Activated T-cell treated with anti-CD3 and anti-CD28 coated beads, Interleukin-2, amount 50 U/mL, for 48 hours (primary cell): ENCODE results near the gene NT5C3B.

Experiments used
- DNase-seq, 2 experiments: peaks; one replicate each; pipeline ENCODE4 v3.0.0-alpha.2; 2020

The NT5C3B gene

DNA sequence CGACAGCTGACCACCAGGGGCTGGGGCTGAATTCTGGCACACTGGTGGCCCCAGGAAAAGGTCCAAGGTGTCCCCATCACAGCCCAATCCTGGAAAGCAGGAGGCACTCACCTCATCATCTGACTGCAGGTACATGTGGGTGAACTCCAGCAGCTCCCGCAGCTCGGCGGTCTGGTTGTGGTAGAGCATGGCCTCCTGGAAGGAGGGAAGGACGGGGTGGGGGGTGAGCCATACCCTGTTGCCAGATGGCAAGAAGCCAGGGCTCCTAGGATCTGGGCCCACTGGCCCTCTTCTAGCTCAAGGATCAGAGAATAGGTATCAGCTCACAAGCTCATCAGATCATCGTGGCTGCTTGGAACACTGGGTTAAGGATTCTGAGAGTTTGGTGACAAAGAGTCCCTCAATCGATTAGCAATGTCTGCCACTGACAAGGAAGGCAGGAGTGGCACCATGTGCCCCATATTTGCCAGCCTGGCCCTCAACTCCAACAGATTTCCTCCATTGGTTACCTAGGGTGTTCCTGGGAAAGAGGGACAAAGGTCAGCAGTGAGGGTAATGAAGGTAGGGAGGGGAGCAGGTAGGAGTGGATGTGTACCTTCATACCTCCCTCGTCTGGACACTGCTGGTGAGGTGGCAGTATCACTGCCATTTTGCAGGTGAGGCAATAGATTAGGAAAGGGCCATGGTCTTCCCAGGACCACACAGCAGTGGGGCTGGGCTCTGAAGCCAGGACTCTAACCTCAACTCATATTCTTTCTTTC lies 29.2 kb downstream of the NT5C3B start:
- DNase-seq: no peak

DNA sequence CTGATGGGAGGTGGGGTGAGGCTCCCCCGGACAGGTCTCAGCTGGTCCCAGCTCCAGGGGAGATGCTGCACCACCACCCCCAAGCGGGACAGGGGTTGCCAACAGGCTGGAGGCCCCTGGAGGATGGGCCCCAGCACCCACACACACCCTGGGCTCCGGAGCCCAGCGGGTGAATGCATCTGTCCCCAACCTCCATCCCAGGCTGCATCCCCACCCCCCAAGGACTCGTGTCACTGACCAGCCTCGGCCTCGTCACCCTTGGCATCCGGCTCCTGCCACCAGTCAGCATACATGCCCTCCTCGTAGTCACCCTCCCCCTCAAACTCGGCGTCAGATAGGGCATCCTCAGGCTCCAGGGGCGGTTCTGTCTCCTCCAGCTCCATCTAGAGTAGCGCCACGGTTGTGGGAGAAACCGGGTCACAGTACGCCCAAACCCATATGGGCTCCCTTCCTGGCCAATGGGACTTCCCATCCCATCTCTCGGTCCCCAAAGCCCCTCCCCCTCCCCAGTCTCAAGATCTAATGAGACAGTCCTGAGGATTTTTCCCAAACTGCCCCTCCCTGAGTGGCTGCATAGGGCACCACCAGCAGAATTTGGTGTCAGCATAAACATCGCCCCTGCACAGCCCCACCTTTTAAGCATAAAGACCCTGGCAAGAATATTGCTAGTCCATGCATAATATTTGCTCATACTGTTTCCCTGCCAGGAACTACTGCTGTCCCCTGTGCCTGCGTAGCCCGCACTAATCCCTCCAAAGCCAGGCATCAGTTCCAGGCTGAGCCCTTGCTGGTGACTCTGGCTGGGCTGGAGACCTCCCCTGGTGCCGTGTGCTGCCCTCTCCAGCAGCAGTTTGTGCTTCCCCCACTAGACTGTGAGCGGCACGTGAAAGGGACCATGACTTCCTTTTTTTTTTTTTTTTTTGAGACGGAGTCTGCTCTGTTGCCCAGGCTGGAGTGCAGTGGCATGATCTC lies 32.7 kb downstream of the NT5C3B start:
- no peak for DNase-seq

DNA sequence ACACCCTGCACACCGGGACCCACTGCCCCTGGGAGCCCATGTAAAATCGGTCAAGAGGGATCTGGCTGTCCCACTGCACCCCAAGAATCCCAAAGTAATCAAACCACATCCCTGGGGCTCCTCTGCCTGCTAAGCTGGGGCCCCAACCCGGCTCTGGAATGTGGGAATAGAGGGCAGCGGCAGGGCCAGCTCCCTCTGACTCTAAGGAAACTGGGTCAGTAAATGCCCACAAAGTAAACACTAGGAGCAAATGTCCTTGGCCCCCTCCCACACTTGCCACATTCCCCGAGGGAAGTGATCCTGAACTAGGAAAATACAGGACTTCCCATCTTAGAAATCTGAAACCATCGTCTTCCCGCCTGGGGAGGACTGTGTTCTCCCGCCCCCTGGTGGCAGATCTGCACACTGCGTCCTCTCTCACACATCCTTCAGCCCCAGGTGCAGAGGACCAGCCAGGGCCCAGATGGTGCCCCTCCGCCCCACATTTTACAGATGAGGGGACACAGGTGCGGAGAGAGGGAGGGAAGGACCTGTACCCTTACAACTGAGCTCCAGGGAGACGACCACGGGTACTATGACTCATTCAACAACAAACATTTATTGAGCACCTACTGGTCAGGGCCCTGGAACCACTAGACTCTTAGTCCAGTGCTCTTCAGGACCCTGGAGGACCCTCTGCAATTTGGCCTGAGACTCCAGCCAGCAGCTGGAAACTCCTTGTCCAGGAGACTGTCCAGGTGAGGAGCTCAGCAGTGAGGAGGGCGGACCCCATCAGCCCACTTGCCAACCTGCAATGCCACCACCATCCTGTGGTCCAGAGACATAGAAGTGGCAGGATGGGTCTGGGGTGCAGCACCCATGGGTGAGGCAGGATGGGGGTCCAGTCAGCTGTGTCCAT lies 34.4 kb downstream of the NT5C3B start:
- peak; percentile 83 to 84 for DNase-seq

DNA sequence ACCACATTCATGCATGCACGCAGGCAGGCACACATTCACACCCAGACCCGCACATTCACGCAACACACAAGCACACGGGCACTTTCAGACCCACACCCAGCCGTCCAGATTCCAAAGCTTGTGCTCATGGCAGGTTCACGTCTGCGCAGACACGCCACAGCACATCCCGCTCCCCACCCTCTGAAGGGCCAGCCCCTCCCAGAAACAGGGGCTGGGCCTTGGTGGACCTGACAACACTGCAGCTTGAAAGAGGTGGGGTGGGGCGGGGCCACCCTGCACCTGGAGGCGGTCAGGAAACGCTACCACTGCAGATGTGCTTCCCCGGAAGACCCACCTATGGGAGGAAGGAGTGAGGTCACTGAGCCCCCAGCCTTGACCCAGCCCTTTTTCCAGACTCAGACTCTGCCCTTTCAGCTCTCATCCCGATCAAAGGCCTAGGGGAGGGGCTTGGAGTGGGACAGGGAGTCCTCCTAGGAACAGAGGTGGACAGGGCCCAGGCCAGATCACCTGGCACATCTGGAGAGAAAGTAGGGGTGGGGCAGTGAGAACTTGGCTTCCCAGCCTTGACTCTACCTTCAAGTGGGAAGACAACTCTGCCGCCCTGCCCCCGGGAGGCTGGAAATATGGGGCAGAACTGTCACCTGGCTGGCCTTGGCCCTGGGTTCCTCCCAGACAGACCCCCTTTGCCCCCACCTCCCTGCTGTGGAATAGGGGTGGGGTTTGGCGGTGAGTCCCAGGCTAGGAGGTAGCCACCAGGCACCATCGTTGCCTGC lies 35.2 kb downstream of the NT5C3B start:
- no peak for DNase-seq

DNA sequence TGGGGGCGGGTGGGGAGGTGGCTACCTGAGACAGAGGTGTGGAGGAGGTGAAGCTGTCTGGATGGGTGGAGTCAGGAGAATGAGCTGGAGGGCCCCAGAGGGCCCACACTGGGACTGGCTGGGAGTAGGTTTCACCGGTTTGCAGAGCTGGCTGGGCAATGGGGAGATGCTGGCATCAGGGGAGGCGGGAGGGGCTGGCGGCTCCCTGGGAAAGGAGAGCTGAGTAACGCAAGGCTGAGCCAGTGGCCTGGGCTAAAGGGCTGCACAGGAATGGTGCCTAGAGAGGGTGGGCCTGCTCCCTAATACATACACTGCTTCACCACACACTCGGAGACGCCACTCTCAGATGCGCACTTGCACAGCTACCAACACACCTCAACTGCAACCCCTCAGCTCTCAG lies 36.7 kb downstream of the NT5C3B start:
- no peak for DNase-seq

DNA sequence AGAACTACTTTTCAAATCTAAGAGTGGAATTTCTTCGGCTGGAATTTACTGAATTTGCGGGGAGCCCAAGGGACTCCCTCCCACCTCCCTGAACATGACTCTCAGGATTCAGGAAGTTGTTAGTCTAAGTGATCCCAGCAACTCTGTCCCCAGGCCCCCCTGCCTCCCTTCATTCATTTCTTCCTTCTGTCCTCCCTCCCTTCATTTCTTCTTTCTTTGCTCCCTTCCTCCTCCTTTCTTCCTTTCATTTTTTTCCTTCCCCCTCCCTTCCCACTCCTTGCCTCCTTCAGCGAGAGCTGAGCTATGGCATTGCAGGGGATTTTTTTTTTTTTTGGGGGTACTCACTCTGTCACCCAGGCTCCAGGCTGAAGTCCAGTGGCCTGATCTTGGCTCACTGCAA lies 38.7 kb downstream of the NT5C3B start:
- no peak for DNase-seq

DNA sequence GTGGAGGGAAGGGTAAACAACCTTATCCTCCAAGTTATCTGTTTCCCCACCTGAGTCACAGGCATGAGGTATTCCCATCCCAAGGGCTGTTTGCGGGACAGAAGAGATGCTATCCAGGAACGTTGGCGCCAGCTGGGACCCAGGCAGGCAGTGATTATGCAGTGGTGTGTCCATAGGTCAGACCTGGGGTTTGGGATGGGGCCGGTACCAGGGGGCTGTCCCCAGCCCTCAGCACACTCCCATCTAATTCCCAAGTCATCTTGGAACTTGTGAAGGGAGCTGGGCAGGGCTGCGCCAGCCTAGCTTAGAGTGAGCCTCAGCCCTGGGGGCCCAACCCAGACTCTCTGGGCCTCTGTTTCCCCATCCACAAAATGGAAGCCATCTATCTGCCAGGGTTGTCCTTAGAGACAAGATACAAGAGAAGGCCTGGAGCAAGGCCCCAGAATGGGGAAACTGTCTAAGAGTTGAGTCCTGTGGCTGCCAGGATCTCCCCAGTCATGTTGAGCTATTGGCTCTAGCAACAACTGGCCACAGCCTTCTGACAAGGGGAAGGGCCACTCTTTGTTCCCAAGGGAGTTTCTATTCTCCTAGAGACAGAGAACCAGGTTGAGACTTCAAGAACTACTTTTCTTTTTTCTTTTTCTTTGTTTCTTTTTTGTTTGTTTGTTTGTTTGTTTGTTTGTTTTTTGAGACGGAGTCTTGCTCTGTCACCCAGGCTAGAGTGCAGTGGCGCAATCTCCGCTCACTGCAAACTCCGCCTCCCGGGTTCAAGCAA lies 39.7 kb downstream of the NT5C3B start:
- DNase-seq: no peak

DNA sequence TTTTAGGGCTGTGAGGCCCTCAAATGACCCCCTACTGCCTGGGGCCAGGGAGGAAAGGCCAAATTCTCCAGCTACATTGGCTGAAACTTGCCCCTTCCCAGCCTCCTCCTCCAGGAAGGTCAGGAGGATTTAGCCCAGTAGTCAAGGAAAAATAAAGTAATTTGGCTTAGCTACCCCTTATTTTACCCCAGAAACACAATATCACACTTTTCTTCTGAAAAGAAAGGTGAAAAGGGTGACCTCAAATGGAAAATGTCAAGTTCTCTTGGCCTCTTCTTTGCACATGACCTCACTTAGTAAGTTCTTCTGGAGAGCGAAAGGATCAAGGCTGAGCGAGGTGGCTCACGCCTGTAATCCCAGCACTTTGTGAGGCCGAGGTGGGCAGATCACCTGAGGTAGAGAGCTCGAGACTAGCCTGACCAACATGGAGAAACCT lies 41.5 kb downstream of the NT5C3B start:
- no peak for DNase-seq

DNA sequence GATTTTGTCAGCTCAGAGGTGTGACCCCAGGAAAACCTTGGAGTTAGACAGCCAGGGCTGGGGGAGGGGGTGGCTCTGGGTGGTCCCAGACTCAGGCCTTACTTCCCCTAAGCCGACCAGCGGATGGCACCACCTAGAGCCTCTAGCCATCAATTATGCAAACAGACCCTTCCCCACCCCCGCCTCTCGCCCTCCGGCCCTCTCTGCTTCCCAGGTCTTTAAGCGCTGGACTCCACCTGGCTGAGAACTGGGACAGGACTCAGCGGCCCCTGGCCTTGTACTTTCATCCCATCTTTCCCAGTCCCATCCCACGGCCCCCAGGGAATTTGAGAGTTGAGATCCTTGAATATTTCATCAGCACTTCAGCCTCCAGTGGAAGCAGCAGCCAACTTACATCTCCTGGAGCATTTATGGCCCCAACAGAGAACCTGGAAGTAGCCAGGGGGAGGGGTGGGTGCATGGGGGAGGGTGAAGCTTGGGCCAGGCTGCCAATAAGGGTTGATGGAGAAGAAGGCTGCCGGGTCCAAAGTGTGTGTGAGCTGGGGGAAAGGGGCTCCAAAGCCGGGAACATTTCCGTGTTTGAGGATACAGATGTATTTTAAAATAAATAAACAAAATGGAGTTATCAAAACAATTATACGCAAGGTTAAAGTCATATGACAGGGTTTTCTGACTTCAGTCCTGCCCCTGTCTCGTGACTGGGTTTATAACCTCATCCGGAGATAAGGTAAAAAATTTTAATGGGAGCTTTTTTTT lies 42.1 kb downstream of the NT5C3B start:
- no peak for DNase-seq

DNA sequence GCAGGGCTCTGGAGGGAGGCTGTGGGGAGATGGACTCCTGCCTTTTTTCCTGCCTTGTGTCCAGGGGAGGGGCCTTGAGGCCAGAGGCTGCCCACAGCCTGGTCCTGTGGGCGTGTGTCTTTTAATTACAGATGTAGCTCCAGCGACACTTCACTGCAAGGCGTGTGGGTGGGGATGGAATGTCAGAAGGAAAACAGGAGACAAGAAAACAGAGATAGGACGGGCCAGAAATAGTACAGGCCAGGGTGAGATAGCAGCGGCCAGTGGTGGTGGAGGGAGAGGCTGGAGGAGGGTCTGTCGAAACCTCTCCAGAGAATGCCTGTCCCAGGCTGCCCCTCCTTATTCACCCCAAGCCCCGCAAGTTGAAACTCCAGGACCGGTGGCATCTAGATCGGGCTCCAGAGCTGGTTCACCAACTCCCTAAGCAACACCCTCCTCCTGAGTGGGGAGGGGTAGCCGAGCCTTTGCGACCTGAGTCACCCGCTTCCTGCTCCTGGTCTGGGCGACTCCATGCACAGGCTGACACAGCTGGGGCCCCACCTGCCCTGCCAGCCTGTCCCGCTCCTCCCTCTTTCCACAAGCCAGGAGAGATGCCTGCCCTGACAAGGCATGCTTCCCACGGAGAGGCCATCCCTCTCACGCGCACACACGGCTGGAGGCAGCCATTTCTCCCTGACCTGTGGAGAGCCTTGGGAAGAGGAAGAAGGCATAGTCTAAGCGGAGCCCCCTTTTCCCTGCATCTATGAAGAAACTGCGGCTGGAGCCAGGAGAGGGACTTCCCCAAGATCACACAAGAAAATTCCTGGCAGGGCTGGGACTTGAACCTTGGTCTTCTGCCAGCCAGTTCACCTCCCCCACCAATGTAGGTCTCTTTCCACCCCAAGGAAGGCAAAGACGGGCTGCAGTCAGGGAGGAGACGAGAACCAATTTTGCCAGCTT lies 42.9 kb downstream of the NT5C3B start:
- no peak for DNase-seq

DNA sequence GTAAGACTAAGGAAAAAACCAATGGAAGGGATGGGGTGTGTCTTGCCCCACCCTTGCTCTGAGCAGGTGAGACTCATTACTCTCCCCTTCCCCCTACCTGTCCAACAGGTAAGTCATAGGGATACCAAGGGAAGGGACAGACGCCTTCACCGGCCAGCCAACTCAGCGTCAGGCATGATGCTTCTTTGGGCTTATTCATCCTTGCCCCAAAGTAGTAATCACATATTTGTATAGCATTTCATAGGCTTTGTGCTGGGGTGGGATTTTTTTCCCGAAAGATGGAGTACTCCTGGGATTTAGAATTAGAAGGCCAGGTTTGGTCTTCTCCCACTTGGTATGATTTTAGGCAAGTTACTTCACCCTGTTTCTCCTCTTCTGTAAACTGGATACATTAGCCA lies 49.0 kb downstream of the NT5C3B start:
- DNase-seq: no peak

DNA sequence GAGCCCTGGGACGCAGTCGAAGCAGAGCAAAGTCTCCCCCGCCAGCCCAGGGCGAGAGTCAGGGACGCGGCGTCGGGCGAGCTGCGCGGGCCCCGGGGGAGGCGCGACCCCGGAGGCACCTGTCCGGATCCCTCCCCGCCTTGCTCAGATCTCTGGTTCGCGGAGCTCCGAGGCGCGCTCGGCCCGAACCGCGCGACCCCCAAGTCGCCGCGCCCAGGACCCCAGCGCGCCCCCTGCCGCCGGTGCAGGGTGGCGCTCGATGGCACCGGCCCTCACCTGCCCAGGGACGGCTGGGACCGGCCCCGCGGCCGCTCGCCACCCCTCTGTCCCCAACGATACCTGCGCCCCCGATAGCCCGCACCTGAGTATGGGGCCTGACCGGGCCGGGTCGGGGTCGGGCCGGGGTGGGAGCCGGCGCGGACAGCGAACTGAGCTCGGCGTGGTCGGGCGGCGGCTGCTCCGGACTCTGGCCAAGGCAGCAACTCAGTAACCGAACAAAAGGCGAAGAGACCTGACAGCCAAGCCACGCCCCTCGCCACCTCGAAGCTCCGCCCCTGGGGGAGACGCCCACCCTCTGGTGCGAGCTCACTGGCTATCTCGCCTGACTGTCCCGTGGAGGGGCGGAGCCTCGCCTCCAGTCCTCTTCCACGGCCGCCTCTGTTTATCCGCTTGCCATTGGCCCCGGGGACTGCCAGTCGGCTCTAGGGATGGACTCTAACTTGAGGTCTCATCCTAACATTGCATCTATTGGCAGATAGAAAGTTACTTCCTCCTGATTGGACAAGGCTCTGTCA lies 49.6 kb downstream of the NT5C3B start, which contains the start of gene JUP:
Gene JUP (minus strand): TSS at position 485 of the 794 bp plus-strand sequence. CDS start 14,857 bp downstream, outside the sequence.
- DNase-seq: peak; percentile 97

DNA sequence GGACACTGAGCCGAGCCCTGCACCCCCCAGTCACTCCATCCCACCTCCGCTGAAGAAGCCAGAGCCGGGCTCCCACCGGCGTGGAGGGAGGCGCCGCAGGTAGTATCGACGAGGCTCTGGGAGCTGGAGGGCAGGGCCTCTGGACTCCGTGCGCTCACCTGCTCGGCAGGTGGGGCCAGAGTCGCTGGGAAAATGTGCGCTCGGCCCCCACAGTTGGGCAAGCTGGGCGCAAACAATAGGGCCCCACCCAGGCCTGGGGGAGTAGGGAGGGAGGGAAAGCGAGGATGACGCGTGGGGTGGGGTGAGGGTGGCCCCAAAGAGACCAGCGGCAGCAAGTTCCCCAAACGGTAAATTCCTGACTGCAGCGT lies 50.2 kb downstream of the NT5C3B start:
- DNase-seq: no peak

DNA sequence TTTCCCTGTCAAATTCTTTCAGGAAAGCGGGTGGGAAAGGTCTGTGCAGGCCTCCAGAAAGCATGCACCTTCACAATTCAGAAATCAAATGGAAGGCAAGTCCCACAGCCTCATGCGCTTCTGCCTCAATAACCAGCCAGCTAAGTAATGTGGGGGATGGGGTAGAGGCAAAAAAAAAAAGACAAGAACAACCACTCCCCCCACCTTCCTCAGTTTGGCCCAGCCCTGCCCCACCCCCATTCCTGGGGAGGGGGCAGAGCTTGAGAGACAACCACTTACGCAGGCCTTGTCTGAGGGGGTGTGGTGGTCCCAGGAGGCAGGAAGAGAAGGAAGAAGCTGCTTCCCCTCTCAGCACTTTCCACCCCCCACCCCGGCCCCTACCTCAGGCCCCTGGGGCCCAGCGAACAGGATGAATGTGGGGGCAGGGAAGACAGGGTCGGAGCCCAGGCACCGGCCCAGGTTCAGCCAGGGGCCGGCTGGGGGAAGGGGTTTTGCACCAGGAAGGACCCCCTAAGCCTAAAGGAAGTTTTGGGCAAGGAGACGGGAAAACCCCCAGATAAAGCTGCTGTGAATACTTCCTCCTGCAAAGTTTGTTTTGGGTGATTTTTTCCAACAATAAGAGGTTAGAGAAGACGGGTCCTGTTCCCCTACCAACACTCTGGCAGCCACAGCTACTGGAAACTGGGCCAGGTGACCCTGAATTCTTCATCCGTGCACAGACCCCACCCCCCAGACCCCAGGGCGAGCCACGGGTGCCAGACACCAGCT lies 50.8 kb downstream of the NT5C3B start:
- DNase-seq: no peak

DNA sequence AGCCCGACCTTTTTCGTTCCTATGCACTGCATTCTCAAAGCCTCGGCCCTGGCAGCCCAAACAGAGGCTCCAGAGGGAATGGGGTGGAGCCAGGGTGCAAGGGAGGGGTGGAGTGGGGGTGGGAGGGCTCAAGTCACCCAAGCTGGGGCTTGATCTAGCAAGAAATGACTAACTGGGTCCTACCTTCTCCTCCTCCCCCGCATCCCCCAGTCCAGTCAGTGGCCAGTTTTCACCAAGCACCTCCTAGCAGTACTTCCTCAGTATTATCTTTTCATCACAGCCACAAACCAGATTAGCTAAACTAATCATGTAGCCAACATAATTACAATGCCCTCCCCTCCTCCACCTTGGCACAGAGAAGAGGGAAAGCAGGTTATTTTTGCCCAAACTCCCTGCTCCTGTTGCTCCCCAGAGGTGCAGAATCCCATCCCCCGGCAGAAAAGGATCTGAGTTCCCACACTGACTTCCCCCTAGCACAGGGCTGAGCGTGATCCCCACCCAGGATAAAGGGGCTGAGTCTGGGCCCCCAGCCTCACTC lies 51.8 kb downstream of the NT5C3B start:
- no peak for DNase-seq

DNA sequence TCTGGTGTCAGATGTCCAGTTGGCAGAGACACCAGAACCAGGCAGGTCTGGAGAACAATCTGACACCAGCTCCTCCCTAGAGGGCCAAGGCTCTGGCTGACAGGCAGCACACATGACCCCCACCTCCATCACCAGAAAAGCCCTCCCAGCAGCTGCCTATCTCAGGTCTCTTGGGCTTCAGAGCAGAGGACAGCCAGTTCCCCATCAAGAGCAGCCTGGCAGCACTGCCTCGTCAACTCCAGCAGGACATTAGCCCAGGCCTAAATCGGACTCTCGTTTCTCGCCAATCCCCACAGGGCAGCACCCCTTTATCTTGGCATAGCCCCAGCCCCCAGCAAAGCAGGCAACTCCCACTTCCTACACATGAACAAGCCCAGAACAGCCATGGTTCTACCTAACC lies 53.9 kb downstream of the NT5C3B start:
- no peak for DNase-seq

DNA sequence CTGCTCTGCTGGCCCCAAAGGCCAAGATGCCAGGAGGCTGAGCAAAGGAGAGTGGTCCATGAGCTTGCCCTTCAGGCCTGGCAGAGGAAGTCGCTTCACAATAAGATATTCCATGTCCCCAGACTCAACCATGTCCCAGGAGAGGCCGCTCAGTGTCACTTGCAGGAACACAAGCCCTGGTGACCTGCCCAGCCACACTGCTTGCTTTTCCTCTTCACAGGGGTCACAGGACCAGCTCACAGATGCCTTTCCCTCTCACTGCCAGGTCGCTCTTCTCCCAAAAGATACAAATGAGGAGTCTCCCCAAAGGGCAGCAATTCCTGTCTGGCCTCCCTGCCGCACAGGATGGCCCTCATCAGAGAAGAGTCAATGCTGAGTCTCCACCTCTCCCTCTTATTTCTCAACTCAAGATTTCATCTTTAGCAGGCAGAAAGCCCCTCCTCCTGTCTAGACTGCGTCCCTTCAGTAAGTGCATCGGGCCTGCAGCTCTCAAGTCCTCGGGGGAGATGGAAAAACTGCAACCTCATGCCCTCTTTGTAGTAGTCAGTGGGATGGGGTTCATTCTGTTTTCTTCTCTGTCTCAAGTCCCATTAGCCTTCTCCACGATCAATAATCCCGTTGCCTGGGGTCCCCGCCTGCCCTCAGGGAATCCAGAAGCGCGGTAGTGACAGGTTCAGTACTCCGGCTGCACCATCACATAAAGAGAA lies 54.5 kb downstream of the NT5C3B start:
- DNase-seq: no peak
